PC-3 (cell line): ENCODE data around the gene VGLL1.

Experiments
- EZH2phosphoT487 ChIP-seq: fragments of 300-600 bp; sonication (generic); IDR thresholded peaks from 2 replicates; pipeline ENCODE4 v1.6.1; 2018; ENCODE audit warnings: mild to moderate bottlenecking, antibody characterized with exemption, low read length, borderline replicate concordance
- TF ChIP-seq, protein P1 (sequence below): fragments of 300-600 bp; sonication (generic); conservative IDR thresholded peaks from 2 replicates; pipeline ENCODE4 v1.5.1; 2017; ENCODE audit warnings: antibody characterized with exemption, low read depth, mild to moderate bottlenecking, low read length

DNA sequence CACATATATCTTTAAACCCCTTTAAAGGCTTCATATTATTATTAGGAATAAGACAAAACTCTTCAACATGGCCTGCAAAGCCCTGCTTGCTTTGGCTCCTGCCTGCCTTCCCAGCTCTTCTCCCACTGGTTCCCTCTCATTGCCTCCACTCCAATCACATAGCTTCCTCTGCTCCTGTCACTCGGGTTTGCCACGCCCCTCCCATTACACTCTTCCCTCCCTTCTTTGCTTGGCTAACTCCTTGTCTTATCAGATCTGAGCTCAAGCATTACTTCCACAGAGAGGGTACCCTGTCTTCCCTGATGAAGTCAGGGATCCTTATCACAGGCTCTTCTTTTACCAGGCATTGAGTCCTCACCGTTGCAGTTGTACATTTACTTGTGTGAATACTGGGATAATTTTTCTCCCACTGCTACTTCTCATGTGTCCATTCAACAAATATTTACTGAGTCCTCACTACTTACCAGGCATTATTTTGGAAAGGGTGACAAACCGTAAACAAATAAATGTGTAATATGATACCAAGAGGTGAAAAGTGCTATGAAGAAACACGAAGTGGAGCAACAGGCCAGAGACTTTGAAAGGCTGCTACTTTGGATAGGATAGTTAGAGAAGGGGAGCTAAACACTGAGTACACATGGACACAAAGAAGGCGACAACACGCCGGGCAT lies 3.2 kb upstream of the VGLL1 start:
- TF ChIP-seq, protein P1, sequence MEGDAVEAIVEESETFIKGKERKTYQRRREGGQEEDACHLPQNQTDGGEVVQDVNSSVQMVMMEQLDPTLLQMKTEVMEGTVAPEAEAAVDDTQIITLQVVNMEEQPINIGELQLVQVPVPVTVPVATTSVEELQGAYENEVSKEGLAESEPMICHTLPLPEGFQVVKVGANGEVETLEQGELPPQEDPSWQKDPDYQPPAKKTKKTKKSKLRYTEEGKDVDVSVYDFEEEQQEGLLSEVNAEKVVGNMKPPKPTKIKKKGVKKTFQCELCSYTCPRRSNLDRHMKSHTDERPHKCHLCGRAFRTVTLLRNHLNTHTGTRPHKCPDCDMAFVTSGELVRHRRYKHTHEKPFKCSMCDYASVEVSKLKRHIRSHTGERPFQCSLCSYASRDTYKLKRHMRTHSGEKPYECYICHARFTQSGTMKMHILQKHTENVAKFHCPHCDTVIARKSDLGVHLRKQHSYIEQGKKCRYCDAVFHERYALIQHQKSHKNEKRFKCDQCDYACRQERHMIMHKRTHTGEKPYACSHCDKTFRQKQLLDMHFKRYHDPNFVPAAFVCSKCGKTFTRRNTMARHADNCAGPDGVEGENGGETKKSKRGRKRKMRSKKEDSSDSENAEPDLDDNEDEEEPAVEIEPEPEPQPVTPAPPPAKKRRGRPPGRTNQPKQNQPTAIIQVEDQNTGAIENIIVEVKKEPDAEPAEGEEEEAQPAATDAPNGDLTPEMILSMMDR = no peak
- TF ChIP-seq EZH2phosphoT487 = no peak
